ENCODE results near the gene NHLRC4. TPM values are rescaled to one million over a fixed set of nuclear protein-coding genes. Genes with fewer than 3 reads are reported as not detected.

NHLRC4 gene
- total RNA-seq, 1 experiment from 2014 or later: 0.44 TPM

DNA sequence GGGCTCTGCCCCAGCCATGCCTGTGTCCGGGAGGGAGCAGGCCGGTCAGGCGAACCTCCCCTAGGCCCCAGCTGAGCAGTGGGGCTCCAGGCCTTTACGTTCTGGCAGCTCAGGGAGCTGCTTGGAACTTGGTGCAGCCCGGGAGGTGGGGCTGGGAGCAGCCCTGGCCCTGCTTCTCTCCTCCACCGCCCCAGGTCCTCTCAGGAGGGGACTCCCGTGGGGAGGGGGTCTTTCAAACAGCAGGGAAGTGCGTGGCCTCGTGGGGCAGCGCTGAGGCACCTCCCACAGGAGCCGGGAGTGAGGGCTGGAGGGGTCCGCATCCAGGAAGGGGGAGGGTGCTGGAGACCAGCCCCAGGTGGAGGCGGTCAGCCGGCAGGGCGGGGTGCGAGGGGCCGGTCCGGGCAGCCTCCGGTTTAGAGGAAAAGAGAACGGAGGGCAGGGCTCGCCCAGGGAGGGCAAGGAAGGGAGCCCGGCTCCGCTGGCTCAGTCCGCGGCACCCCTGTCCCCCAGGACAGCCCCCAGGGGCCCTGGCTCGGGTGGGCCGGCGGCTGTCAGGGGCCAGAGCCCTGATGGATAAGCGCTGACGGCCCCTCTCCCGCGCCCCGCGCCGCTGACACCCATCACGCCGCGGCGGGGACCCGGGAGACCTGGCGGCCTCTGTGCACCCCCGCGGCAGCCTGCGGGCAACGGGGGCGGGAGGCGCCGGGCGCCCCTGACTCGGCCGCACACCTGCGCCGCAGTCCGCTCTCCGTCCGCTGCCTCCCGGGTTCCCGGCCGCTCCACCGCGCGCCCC lies 7.2 kb upstream of the NHLRC4 start:
- 0 out of 2 replicates have a peak, but pooled peaks have one; percentile 8 for ATAC-seq
- H3K27me3 ChIP-seq (ENCODE audit: low read length): peaks cover 13% of the 10 kb centered on the region
- H3K79me2 ChIP-seq (ENCODE audit: low read length): no peaks in the 10 kb centered on the region
- H3K4me1 ChIP-seq (ENCODE audit: insufficient read depth, low read length): no peaks in the 10 kb centered on the region
- intact Hi-C loops (cut with micrococcal nuclease): no loop called here
- CTCF ChIA-PET: no interaction called here
- no peaks in the 10 kb centered on the region for H3F3A ChIP-seq (ENCODE audit: low read length, unreplicated experiment)
- no peak overlapping the region for H3K9ac ChIP-seq (ENCODE audit: low read length)
- no peak overlapping the region for H3K27ac ChIP-seq (ENCODE audit: low read length)
- BruUV-seq (replicated peaks): no TSS peak
- H3K4me3 ChIP-seq (ENCODE audit: low read length): no peak overlapping the region
- H3K4me2 ChIP-seq (ENCODE audit: low read length): no peak overlapping the region
- no peaks in the 10 kb centered on the region for H3K9me2 ChIP-seq (replicated peaks; ENCODE audit: low read length)
- H3K36me3 ChIP-seq (ENCODE audit: low read depth, low read length): no peaks in the 10 kb centered on the region
- no peak for DNase-seq
- H3K9me3 ChIP-seq (ENCODE audit: low read length): no peaks in the 10 kb centered on the region
- TF ChIP-seq EZH2 (IDR thresholded peaks at IDR 0.05; ENCODE audit: low read length, unreplicated experiment) (no peak), EZH2phosphoT487 (IDR thresholded peaks at IDR 0.05; ENCODE audit: borderline replicate concordance, low read length) (no peak)
- TF ChIP-seq, protein P1, sequence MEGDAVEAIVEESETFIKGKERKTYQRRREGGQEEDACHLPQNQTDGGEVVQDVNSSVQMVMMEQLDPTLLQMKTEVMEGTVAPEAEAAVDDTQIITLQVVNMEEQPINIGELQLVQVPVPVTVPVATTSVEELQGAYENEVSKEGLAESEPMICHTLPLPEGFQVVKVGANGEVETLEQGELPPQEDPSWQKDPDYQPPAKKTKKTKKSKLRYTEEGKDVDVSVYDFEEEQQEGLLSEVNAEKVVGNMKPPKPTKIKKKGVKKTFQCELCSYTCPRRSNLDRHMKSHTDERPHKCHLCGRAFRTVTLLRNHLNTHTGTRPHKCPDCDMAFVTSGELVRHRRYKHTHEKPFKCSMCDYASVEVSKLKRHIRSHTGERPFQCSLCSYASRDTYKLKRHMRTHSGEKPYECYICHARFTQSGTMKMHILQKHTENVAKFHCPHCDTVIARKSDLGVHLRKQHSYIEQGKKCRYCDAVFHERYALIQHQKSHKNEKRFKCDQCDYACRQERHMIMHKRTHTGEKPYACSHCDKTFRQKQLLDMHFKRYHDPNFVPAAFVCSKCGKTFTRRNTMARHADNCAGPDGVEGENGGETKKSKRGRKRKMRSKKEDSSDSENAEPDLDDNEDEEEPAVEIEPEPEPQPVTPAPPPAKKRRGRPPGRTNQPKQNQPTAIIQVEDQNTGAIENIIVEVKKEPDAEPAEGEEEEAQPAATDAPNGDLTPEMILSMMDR (conservative IDR thresholded peaks at IDR 0.05; ENCODE audit: low read depth, low read length): no peak
- no peak overlapping the region for H2AFZ ChIP-seq (ENCODE audit: low read length)
- POLR2A ChIA-PET (ENCODE audit: unreplicated experiment): no interaction called here
- no peaks in the 10 kb centered on the region for H4K20me1 ChIP-seq (ENCODE audit: low read length)

DNA sequence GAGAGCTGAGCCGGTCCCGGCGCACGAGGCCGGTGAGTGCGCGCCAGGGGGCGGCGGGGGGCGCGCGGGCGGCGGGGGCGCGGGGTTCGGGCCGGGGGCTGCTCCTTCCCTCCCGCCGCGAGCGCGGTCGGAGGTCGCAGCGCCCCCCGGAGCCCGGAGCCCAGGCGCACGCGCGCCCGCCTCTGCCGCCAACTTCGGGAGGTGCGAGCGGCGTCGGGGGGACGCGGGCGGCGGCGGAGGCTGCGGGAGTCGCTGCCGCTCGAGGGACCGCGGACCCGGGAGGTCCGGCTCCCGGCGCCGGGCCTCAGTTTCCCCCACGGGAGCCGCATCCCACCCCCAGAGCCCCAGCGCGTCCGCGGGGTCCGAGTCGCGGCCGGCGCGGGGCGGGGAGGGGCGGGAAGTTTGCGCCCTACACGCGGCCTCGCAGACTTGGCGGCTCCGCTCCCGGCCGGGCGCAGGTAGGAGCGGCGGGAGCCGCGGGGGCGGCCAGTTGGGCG lies 6.6 kb upstream of the NHLRC4 start, which contains the start of gene PRR35:
Gene PRR35, plus strand, starts transcription at position 191 of the 497 bp plus-strand sequence. CDS start 2,901 bp downstream, outside the sequence.
- H3K4me3 ChIP-seq (ENCODE audit: low read length): no peak within 1 kb of the TSS
- BruUV-seq (replicated peaks): no TSS peak
- TF ChIP-seq, protein P1 (conservative IDR thresholded peaks at IDR 0.05; ENCODE audit: low read depth, low read length): no peak
- no peak for TF ChIP-seq EZH2phosphoT487 (IDR thresholded peaks at IDR 0.05; ENCODE audit: borderline replicate concordance, low read length)
- TF ChIP-seq EZH2 (IDR thresholded peaks at IDR 0.05; ENCODE audit: low read length, unreplicated experiment): no peak
- no peak within 1 kb of the TSS for H3K9ac ChIP-seq (ENCODE audit: low read length)
- ATAC-seq (no peak), DNase-seq (no peak)
- no peaks in the 10 kb centered on the region for H3K79me2 ChIP-seq (ENCODE audit: low read length)
- H3K9me2 ChIP-seq (replicated peaks; ENCODE audit: low read length): no peaks in the 10 kb centered on the region
- H3K27me3 ChIP-seq (ENCODE audit: low read length): peaks cover 13% of the 10 kb centered on the region
- no peak within 1 kb of the TSS for H3K4me2 ChIP-seq (ENCODE audit: low read length)
- H3K27ac ChIP-seq (ENCODE audit: low read length): no peak within 1 kb of the TSS
- no peaks in the 10 kb centered on the region for H3K9me3 ChIP-seq (ENCODE audit: low read length)
- H2AFZ ChIP-seq (ENCODE audit: low read length): no peak within 1 kb of the TSS
- H3F3A ChIP-seq (ENCODE audit: low read length, unreplicated experiment): no peaks in the 10 kb centered on the region
- intact Hi-C loops (cut with micrococcal nuclease): no loop called here
- ChIA-PET POLR2A (ENCODE audit: unreplicated experiment) (no interaction called here), CTCF (no interaction called here)
- H3K4me1 ChIP-seq (ENCODE audit: insufficient read depth, low read length): no peaks in the 10 kb centered on the region
- no peaks in the 10 kb centered on the region for H4K20me1 ChIP-seq (ENCODE audit: low read length)
- no peaks in the 10 kb centered on the region for H3K36me3 ChIP-seq (ENCODE audit: low read depth, low read length)

Measured in PC-3 (cell line).